ENCODE data around the gene PHF3.

Gene PHF3

DNA sequence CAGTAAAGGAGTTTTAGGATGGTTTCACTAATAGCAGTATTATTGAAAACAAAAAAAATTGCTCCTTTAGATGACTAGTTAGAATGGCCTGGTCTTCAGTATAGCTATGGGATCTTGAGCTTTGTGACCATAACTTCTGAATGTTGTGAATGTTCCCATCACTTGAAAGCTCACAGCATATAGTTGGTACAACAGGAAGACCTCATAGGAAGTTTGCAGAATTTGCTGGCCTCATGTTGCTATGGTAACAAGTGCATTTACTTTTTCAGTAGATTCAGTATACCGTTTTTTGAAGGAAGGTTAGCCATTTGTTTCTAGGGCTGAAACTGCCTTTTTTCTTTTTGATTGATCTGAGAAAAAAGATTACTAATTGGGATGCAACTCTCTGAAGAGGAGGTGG is 8.3 kb downstream of the PHF3 start:
- no peak for DNase-seq (ENCODE audit: low read depth in 3 of 3)

DNA sequence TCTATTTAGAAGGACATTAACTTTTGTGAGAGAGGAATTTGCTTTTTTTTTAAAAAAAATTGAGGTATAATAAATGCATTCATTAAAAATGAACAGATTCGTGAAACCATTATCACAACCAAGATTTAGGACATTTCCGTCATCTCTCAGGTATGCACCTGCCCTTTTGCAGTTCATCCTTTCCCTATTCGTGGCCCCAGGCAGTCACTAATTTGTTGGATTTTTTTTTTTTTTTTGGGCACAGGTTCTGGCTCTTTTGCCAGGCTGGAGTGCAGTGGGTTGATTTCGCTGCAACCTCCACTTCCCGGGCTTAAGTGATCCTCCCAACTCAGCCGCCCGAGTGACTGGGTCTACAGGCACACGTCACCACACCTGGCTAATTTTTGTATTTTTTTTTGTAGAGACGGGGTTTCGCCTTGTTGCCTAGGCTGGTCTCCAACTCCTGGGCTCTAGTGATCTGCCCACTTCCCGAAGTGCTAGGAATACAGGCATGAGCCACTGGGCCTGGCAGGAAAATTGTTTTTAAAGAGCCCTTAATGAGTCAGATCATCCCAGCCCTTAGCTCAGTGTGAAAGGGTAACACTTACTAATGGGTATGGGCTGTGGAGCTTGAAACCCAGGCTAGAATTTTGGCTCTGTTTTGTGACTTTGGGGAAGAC is 9.2 kb downstream of the PHF3 start:
- no peak for DNase-seq (ENCODE audit: low read depth in 3 of 3)

DNA sequence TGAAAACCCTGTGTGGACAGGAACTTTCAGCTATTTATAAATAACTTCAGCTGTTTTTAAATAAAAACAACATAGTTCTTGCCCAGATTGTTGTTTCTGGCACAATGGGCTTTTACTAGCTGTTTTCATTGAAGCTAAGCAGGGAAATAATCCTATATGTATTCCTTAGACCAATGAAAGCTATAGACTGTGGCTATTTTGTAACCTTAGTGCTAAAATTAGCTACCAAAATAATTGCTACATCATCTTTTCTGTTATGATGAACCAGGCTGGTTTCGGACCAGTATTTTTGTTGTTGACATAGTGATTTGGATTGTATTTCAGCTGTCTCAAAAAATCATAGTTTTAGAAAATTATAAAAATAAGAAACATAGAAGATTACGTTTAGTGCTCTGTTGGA is 13.7 kb downstream of the PHF3 start:
- DNase-seq (ENCODE audit: low read depth in 3 of 3), result no peak

GRCh38 chr6:63649847-63650265 is 14.3 kb downstream of the PHF3 start:
- DNase-seq (ENCODE audit: low read depth in 3 of 3), result no peak

DNA sequence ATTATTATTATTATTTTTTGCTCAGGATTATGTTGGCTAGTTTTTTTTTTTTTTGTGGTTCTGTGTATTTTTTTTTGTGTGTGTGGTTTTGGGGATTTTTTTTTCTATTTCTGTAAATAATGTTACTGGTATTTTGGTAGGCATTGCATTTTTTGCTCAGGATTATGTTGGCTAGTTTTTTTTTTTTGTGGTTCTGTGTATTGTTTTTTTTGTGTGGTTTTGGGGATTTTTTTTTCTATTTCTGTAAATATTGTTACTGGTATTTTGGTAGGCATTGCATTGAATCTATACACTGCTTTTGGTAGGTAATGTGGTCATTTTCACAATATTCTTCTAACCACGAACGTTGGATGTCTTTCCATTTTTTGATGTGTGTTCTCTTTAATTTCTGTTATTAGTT is 17.4 kb downstream of the PHF3 start:
- DNase-seq (ENCODE audit: low read depth in 3 of 3), result no peak

DNA sequence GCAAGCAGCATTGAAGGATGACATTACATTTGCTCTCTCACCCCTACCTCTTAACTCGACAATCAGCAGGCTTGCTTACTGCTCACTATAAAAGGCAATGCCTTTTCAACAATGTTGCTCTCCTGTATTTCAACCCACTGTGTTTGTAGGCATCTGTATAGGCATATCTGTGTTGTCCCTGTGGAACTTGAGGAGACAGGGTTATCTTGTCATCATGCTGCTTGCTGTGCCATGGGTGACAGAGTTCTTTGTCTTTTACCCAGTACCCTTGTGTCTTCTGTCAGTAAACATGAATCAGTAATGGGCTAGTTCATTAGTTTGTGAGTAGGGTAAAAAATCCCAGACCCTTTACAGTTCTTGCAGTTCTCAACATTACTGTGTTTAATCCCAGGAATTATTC is 25.2 kb downstream of the PHF3 start:
- no peak for DNase-seq (ENCODE audit: low read depth in 3 of 3)

- DNase-seq (ENCODE audit: low read depth in 3 of 3), result no peak
These were observed 26.2 kb downstream of the PHF3 start for GRCh38 chr6:63661769-63662168.

GRCh38 chr6:63663147-63663955 is 27.7 kb downstream of the PHF3 start:
- no peak for DNase-seq (ENCODE audit: low read depth in 3 of 3)

GRCh38 chr6:63663956-63664281 is 28.3 kb downstream of the PHF3 start:
- no peak for DNase-seq (ENCODE audit: low read depth in 3 of 3)

DNA sequence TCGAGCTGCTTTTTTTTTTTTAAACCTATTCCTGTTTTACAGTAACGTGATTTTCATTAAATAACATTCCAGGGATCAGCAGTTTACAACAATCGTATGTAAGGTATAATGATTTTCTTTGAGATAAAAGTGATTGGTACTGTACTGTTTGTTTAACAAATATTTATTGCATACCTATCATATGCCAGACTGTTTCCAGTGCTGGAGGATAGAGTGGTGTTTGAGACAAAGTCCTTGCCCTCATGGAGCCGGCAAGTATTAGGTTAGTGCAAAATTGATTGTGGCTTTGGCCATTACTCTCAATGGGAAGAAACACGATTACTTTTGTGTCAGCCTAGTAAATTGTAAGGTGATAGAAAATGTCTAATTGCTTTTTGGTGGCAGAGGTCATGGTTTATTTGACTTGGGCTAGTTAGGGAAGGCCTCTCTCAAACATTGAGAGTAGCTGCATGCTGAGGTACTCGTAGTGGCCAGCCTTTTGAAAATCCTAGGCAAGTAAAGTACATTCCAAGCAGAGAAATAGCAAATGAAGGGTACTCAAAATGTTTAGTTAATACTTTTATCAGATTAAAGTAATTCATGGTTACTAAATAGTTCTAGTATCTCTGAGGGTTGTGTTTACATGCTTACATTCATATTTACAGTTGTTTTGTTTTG is 35.6 kb downstream of the PHF3 start:
- DNase-seq (ENCODE audit: low read depth in 3 of 3), result no peak

DNA sequence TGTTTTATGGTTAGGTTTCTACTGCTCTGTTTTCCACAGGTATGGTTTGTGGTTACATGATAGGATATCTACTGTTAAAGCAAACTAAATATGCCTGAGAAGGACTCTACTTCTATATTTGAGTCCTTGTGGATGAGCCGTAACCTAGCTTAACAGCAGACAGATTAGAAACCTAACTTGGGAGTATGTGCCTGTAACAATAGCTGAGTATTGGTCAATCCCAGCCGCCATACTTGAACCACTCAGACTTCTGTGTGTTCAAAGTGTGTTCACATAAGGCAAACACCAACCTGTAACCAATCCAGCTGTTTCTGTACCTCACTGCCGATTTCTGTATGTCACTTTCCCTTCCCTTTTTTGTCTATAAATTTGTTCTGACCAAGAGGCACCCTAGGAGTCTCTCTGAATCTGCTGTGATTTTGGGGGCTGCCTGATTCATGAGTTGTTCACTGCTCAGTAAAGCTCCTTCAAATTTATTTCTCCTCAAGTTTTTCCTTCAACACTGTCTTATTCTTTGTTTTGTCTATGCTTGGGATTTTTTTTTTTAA is 37.1 kb downstream of the PHF3 start:
- no peak for DNase-seq (ENCODE audit: low read depth in 3 of 3)

DNA sequence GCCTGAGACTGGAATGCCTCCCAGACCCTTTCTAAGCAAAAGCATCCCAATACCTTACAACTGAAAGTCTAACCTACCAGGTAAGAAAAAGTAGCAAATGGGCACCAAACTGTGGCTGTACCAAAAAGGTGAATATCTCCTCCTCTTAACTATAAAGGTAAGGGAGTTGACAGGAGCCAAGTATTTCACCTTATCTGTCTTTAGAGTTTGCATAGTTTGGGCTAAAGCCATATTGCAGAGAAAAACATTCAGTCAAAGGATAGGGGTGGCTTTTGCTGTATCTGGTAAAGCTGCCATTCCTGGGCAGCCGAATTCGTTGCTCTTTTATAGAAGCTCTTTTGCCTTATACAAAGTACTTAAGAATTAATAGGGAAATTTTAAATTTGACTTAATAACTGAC is 38.1 kb downstream of the PHF3 start:
- DNase-seq (ENCODE audit: low read depth in 3 of 3), result no peak

GRCh38 chr6:63674635-63675034 is 39.0 kb downstream of the PHF3 start:
- DNase-seq (ENCODE audit: low read depth in 3 of 3), result no peak

DNA sequence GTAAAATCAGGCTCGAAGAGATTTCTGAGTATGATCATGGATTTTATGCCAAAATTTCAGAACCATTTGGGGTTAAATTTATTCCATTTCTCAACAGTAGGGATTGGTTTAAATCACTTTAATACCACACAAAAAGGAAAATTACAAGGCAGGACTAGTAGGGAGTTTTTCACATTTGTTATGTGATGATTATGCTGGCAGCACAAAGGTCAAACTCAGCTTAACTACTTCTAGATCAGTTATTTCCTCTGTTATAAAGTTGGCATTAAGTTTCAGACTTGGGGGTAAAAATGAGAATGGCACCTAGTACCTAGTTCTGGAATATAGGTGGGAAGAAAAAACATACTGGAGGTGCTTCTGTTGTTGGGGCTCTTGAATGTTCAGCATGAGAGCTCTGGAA is 39.5 kb downstream of the PHF3 start:
- no peak for DNase-seq (ENCODE audit: low read depth in 3 of 3)

DNA sequence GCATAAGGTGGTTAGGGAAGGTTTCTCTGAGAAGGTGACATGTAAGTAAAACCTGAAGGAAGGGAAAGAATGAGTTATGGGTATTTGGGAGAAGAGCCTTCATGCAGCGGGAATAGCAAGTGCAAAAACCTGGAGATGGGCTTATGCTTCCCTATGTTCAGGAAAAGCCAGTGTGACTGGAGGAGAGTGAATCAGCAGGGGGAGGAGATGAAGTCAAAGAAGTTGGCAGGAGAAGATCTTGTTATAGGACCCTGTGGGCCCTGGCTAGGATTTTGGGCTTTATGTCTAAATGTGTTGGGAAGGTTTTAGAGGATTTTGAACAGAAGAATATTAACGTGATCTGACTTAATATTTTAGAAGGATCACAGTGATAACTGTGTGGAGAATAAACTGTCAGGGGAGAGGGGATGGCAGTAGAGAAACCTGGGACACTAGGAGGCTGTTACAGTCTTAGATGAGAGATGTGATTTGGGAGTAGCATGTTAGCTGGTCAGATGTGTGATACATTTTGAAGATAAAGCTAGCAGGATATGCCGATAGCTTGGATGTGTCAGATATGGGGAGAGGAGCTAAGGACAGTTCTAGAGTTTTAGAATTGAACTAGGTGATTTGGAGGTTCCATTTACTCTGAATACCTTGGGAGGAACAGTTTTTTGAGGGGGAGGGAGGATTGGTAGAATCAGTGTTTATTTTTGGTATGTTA is 41.0 kb downstream of the PHF3 start:
- DNase-seq (ENCODE audit: low read depth in 3 of 3), result no peak

GRCh38 chr6:63677282-63677681 is 41.7 kb downstream of the PHF3 start:
- no peak for DNase-seq (ENCODE audit: low read depth in 3 of 3)

DNA sequence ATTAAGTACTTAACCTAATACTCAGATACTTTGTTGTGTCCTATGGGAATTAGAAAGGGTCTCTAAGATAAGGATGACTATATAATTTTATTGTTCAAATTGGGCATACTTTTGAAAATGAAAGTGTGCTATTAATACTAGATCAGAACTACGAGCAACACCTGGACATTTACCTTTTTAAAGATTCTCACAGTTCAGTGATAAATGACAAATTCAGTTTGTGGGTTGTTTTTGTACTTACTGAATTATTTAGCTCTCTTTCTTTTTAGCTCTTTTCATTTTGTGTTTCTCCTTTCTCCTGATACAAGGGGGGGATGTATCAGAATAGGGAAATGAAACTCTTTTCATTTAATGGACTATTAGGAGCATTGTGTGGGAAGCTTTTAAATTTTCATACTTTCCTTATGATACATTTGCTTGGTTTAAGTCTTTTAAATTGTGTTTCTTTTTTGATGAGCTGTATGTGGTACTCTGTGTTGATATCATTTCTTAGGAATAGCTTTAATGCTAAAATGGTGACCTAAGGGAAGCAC is 47.5 kb downstream of the PHF3 start:
- DNase-seq (ENCODE audit: low read depth in 3 of 3), result no peak

DNA sequence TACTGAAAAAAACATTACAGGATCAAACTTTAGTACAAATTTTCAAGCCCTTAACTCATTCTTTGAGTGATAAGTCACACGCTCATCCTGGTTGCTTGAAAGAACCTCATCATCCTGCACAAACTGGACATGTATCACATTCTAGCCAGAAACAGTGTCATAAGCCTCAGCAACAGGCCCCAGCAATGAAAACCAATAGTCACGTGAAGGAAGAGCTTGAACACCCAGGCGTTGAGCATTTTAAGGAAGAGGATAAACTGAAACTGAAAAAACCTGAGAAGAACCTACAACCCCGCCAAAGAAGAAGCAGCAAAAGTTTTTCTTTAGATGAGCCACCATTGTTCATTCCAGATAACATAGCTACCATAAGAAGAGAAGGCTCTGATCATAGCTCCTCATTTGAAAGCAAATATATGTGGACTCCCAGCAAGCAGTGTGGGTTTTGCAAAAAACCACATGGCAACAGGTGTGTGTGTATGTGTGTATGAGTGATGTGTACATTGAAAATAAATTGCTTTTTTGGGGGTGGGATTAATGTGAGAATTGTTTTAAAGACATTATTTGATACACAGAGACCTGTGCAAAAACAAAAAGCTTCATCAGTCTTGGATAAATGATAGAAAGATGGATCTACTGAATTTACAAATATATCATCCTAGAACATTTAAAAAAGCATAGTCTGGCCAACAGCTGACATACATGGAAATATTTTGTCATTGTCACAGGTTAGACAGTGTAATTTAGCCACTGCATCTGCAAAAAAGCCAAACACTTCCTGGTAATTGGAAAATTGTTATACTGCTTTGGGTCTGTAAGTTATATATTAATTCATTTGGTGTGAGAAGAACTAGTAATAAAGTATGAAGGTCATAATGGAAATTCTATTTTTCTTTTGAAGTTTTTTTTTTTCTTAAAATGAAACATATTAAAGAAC is 50.1 kb downstream of the PHF3 start:
- DNase-seq (ENCODE audit: low read depth in 3 of 3), result no peak

GRCh38 chr6:63689421-63689820 is 53.8 kb downstream of the PHF3 start:
- no peak for DNase-seq (ENCODE audit: low read depth in 3 of 3)

DNA sequence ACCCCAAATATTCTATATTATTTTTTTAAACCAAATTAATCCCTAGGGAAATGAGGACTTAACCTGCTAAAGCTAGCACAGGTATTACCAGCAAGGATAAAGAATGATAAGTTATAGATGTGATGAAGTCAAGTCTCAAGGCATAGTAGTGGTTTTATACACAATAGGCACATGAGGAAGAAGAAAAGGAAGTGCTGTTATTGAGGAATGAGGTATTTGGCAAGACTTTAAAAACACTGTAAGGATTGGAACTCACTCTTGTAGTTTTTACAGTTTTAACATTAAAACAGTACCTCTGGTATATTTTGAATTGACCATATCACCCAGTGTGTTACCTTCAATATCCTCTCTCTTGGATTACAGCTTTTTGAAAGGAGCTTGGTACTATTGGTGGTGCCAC is 54.6 kb downstream of the PHF3 start:
- DNase-seq (ENCODE audit: low read depth in 3 of 3), result no peak

GRCh38 chr6:63705707-63706106 is 70.1 kb downstream of the PHF3 start:
- DNase-seq (ENCODE audit: low read depth in 3 of 3), result no peak
